HG03175 (cell line): ENCODE data around the gene KCNIP1.

Experiments
- ATAC-seq: cut with Tn5 transposase; IDR thresholded peaks from one replicate; pipeline ENCODE4 v1.9.1; 2021; ENCODE audit warnings: mild to moderate bottlenecking, moderate library complexity; ENCODE audit not compliant: unreplicated experiment

The KCNIP1 gene

DNA sequence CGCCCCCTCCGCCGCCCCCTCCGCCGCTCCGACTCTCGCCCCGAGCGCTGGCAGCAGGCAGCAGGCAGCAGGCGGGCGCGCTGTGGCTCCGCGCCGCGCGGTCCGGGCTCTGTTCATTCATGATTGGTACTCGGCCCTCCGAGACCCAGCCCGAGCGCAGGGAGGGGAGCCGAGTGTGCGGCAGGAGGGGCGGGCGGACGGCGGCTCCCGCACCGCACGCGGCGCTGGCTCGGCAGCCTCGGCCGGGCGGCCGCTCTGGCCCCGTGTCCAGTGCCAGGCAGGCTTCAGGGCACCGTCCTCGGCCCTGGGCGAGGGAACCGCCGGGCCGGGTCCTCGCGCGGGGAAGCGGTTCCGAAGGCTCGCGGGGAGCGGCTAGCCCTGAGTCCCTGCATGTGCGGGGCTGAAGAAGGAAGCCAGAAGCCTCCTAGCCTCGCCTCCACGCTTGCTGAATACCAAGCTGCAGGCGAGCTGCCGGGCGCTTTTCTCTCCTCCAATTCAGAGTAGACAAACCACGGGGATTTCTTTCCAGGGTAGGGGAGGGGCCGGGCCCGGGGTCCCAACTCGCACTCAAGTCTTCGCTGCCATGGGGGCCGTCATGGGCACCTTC, at the start of gene KCNIP1:
Gene KCNIP1 (plus strand): TSS at position 31 of the 607 bp plus-strand sequence.
- ATAC-seq = no peak

DNA sequence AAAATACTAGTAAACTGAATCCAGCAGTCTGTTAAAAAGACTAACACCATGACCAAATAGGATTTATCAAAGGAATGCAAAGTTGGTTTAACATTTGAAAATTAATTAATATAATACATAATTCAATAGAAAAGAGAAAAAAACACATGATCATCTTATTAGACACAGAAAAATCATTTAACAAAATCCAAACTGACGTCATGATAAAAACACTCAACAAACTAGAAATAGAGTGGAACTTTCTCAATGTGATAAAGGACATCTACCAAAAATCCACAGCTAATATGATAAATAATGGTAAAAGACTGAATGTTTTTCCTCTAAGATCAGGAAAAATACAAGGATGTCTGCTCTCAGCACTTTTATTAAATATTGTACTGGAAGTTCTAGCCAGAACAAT, 40.4 kb upstream of the KCNIP1 start:
- ATAC-seq = no peak

DNA sequence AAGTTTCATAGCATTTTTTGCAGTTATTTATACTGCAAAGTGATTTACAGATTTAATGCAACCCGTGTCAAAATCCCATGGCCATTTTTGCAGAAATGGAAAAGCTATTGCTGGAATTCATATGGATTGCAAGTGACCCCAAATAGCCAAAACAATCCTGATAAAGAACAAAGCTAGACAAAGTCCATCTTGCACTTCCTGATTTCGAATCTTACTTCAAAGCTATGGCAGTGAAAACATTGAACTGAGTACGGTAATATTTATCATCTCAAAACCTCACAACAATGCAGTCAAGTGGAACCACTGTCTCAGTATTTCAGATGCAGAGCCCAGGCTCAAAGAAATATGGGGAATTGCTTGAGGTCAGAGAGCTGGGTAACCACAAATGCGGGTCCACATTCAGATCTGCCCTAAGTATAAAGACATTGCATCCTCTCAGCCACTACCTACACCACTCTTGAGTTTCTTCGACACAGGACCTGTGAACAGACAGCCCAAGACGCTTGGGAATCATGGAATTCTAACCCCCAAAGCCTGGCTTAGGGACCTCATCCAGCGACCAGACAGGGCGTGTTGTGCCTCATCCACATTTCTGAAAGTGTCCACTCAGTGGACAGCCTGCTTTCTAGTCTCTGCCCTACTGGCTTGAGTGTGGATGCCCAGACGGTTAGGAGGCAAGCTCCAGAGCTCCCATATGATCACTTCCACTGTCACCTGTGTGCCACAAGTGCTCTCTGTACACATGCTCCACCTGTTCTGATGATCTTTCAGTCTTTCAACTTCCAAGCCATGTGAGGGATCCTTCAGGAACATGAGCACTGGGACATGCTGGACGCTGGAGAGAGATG, 39.3 kb upstream of the KCNIP1 start:
- ATAC-seq = no peak

DNA sequence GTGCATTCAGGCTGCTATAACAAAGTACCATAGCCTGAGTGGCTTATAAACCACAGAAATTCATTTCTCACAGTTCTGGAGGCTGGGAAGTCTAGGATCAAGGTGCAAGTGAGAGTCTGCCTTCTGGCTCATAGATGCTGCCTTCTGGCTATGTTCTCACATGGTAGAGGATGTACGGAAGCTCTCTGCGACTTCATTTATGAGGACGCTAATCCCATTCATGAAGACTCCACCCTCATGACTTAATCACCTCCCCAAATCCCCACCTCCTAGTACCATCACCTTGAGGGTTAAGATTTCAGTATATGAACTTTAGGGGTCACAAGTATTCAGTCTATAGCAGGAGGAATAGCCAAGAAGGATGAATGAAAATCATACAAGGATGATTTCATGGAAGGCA, 37.3 kb upstream of the KCNIP1 start:
- ATAC-seq = no peak

DNA sequence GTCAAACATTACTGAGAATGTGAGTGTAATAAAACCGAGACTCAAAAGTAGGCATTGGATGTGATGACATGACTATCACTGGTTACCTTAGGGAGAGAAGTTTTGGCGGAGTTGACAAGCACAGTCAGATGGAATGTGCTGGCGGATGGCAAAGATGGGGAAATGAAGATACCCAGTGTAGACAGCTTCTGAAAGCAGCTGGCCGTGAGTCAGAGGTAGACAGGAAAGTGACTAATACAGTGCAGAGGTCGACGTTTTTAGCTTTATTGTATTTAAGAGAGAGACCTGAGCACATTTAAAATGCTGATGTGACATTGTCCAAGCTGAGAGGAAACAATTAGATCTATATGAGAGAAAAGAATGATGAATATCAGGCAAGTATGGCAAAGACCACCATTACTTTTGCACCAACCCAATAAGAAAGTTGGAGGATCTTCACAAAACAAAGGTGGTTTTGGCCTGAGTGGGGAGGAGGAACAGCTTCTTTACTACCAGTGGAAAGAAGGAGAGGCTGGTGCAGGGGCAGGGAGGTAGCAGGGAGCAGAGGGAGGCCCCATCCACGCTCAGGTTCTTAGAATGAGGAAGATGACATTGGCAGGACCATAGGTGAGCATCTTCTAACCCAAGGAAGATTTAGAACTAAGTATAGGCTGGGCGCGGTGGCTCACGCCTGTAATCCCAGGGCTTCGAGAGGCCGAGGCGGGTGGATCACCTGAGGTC, 36.7 kb upstream of the KCNIP1 start:
- ATAC-seq = no peak

DNA sequence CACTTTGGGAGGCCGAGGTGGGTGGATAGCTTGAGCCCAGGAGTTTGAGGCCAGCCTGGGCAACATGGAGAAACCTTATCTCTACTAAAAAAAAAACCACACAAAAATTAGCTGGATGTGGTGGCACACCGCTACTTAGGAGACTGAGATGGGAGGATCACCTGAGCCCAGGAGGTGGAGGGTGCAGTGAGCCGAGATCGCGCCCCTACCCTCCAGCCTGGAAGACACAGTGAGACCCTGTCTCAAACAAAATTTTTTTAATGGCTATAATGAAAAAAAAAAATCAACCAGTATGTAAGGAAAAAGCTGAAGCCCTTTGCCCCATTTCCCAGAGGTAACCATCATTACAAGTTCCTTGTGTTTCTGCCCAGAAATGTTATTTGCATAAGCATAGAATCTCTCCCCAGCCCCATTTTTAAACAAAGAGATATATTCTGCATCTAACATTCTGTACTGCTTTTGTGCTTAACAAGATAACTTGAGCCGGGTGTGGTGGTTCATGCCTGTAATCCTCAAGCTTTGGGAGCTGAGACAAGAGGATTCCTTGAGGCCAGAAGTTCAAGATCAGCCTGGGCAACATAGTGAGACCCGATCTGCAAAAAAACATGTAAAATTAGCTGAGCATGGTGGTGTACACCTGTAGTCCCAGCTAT, 35.1 kb upstream of the KCNIP1 start:
- no peak for ATAC-seq

DNA sequence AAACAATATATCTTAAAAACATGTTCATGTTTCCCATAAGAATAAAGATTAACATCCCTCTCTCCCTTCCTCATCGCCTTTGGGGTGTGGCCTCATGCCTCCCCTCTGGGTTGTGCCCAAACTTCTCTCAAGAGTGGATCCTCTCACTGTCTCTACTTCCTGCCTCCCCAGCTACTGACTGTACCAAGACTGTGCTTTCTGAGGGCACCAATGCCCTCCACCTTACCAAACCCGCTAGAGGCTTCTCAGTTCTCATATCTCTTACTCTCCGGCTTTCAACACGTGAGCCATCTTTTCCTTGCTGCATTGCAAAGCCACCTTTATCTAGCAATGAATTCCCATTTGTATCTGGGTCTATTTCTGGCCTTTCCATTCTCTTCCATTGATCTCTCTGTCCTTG, 34.4 kb upstream of the KCNIP1 start:
- no peak for ATAC-seq

DNA sequence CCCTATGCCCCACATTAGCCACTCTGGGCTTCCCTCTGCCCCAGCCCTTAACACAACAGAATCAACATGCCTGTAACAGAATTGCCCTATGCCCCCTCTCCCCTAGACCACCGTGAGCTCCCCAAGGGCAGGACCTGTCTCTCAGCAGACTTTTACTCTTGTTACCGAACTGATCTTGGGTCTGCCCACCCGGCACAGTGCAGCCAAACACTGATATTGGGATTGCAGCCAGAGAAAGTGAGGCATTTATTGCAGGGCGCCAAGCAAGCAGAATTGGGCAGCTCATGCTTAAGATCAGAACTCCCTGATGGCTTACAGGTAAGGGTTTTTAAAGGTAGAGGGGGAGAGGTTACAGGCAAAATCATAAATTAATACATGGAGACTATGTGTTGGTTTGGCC, 33.5 kb upstream of the KCNIP1 start:
- ATAC-seq = no peak

DNA sequence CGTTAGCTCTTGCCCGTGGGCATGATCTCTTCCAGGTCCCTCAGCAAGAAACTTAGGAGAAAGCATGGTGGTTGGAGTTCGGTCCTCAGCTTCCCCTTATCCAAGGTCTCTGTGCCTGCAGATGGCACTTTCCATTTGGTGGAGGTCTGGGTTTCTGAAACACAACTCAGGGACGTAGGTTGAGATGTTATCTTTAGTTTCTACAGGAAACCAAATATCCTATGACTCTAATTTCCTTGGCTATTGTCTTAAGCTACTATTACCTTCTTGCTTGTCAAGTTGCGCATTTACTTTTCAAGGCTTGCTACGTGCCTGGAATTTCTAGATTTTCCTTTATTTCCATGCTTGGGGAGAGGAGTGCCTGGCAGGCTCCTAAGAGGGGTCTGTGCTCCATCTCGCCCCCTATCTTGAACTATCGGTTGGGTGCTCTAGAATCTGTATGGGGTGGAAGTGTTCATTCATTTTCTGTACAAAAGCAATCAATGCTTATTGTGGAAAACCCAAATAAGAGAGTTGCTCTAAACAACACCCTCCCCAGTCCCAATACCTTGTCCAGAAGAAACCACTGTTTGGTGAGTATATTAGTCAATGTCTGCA, 32.9 kb upstream of the KCNIP1 start:
- no peak for ATAC-seq

DNA sequence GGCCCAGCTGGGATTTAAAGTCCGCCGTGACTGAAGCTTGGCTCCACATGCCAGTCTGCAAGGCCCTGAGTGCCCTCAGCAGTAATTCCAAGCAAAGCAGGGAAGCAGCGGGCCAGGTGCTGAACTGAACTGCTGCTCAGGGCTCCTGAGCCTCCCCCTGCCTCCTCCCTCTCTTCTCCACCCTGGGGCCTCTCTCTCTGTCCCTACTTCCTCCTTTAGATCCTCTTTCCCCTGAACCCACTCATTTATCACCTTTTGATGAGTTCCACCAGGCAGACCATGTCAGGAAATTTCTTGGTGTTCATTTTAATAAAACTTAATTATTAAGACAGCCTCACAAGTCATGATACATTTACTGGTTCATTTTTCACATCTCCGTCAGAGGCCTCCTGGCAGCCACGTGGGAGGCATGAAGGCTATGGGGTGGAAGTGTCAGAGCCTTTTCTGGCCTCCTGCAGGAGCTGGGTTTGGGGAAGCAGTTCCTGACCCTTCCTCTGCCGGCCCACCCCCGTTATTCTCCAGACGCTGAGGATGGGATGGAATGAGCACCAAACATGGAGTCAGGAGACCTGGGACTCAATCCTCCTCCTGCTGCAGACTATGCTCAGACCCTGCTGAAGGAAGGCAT, 32.2 kb upstream of the KCNIP1 start:
- ATAC-seq = no peak

DNA sequence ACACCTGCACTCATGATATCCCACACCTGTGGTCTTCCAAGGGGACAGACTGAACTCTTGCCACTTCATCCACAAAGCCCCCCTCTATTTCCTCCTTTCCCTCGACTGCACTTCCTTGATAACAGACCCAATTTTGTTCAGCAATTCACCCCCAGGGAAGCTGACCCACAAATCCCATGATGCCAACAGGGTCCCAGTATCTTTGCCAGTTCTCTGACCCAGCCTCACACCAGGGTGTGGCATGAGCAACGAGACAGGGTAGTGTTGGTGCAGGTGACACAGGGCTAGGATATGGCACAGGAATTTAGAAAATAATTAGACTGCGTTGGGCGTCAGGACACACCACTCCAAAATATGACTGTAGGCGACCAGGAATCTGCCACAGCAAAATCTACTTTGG, 30.2 kb upstream of the KCNIP1 start:
- no peak for ATAC-seq

DNA sequence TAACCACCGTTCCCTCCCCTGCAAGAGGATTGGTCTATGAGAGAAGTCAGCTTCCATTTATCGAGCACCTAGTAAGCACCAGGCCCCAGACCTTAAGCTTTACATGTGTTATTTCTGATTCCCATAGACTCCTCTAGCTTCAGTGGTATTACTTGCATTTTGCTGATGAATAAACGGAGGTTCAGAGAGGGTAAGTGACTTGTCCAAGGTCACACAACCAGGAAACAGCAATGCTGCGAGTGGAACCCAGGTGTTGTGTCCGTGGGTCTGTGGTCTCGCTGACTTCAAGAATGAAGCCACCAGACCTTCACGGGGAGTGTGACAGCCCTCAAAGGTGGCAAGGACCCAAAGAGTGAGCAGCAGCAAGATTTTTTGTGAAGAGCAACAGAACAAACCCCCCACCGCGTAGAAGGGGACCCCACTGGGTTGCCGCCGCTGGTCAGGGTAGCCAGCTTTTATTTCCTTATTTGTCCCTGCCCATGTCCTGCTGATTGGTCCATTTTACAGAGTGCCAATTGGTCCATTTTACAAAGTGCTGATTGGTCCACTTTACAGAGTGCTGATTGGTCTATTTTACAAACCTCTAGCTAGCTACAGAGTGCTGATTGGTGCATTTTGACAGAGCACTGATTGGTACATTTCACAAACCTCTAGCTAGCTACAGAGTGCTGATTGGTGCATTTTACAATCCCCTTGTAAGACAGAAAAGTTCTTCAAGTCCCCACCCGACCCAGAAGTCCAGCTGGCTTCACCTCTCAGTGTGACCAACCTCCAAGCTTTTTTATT, 29.1 kb upstream of the KCNIP1 start:
- no peak for ATAC-seq

DNA sequence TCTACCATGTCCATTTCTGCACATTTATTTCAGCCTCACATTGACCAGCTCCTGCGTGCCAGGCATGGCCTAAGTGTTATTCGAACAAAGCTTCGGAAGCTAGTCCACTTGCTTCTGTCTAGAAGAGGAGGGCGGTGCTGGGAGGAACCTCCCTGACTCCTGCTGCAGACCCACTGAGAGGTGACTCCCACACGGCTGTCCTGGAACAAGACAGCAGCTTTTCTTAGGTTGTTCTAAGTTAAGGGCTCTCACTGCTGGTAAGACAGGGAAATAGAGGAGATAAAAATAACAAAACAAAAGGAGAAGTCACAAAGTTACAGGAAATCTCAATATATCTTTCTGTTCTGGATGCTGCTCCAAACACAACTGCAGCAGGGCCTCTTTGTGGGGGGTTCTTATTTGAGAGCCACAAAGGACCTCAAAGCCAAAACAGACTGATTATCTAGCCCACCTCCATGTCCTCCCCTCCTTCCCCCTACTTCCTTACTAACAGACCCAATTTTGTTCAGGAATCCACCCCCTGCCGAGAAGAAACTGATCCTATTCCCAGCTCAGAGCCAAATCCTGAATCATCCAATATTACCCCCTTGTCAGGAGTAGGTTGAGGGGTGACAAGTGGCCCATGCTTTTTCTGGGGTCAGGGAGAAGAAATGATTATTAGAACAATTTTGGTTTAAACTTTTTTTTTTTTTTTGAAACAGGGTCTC, 28.4 kb upstream of the KCNIP1 start:
- no peak for ATAC-seq

DNA sequence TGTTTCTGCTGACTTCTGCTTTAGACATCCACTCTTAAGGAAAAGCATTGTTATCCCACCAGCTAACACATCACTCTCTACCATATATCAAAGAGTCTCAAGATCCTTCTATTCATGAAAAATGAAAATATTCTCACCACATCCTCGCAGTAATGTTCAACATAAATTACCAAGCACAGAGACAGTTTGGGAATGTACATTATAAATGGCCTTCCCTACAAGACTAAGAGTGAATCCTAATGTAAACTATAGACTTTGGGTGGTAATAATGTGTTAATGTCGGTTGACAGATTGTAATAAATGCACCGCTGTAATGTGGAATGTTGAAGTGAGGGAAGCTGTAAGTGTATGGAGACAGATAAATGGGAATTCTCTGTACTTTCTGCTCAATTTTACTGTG, 27.1 kb upstream of the KCNIP1 start:
- ATAC-seq = no peak

DNA sequence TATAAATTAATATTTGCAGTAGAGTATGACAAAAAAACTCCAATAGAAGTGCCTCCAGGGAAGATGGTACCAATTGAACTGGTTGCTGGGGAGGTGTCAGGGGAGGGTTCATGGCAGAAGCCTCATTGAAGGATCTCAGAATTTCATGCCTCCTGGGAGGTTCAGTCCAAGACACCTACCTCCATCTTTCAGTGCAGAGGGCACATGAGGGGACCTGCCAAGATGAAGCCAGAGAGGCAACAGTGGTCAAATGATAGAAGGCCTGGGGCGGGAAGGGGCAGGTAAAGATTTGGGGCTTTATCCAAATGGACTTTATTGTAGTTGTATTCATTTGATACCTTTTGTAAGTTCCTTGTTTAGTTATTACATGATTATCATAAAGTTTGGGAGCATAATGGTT, 25.9 kb upstream of the KCNIP1 start:
- no peak for ATAC-seq

DNA sequence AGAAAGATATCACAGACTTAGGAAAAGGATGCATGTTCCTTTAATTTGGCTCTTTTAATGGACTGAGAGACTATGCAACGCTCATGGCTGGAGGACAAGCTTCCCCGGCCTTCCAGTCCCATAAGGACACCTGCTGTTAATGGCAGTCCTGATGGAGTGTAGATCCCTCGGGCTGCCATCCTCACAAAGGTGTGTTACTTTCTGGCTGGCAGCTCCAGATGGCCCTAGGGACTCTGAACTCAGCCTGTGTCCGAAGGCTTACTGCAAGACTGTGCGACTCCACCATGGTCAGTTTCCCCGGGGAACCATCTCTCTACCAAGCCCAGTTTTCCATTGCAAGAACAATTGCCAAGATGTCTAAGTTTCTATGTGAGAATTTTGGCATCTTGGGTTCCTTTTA, 25.5 kb upstream of the KCNIP1 start:
- no peak for ATAC-seq

DNA sequence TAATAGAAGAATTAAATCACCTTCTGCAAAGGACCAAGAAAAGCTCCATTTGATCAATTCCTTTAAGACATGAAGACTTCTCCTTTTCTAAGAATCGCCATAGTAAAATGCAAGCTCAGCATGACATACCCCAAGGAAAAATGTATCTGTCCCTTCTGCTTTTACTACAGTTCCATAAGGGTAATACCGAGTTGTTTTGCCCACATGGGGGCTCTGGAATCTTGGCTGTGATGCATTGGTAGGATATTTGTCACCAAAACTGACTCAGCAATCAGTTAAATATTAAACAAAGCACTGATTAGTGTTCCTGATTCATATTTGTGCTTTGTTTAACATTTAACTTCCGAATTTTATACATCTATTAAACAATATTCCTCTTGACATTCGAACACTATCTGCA, 24.3 kb upstream of the KCNIP1 start:
- no peak for ATAC-seq

DNA sequence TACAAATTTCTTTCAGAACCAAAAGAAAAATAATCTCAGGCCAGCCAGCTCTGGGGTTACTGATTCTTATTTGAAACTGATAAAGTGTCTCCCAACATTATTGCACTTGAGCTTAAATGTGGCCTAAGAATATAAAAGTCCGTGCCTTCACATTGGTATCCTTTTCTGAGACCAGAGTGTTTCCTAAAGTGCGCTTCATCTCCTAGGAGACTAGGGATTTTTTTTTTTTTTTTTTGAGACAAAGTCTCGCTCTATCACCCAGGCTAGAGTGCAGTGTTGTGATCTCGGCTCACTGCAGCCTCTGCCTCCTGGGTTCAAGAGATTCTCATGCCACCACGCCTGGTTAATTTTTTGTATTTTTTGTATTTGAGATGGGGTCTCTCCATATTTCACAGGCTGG, 23.6 kb upstream of the KCNIP1 start:
- no peak for ATAC-seq

DNA sequence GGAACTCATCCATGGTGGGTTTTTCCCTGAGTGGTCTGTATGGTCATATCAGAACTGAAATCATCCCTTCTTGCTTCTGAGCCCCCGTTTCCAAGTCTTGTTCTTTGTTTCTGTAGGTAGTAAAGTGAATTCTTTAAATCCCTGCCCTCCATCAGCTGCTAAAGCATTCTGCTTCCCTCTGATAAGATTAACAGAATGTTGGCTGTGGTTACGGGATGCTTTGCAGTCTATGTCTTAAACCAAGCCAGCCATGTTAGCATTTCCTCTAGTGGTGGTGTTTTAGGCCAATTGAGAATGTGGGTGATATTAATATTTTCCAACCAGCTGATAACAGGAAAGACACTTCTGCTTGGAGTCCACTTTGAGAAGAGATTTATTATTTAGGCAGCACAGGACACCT, 22.0 kb upstream of the KCNIP1 start:
- no peak for ATAC-seq
